Ishikawa (cell line): Measurements from ENCODE around the gene TMEM107.

ENCODE experiments used
- CEBPB ChIP-seq: IDR thresholded peaks from 2 replicates; pipeline ENCODE4 v1.6.1; 2012
- CREB1 ChIP-seq: IDR thresholded peaks from 2 replicates; pipeline ENCODE4 v1.6.1; 2012; ENCODE audit warnings: low read depth
- EGR1 ChIP-seq: IDR thresholded peaks from 2 replicates; pipeline ENCODE4 v1.6.1; 2012
- EP300 ChIP-seq: IDR thresholded peaks from 2 replicates; pipeline ENCODE4 v1.6.1; 2012; ENCODE audit warnings: borderline replicate concordance
- FOXM1 ChIP-seq: IDR thresholded peaks from 2 replicates; pipeline ENCODE4 v1.6.1; 2012; ENCODE audit warnings: low read depth, borderline replicate concordance
- MAX ChIP-seq: IDR thresholded peaks from 2 replicates; pipeline ENCODE4 v1.6.1; 2012
- NFIC ChIP-seq: IDR thresholded peaks from 2 replicates; pipeline ENCODE4 v1.6.1; 2012
- RAD21 ChIP-seq: IDR thresholded peaks from 2 replicates; pipeline ENCODE4 v1.6.1; 2012; ENCODE audit warnings: low read depth
- REST ChIP-seq: IDR thresholded peaks from 2 replicates; pipeline ENCODE4 v1.6.1; 2012; ENCODE audit warnings: low read depth, mild to moderate bottlenecking
- TAF1 ChIP-seq: IDR thresholded peaks from 2 replicates; pipeline ENCODE4 v1.6.1; 2012; ENCODE audit warnings: low read depth, mild to moderate bottlenecking
- TCF12 ChIP-seq: IDR thresholded peaks from 2 replicates; pipeline ENCODE4 v1.6.1; 2012; ENCODE audit warnings: low read depth
- TEAD4 ChIP-seq: IDR thresholded peaks from 2 replicates; pipeline ENCODE4 v1.6.1; 2012
- USF1 ChIP-seq: IDR thresholded peaks from 2 replicates; pipeline ENCODE4 v1.6.1; 2012
- YY1 ChIP-seq: IDR thresholded peaks from 2 replicates; pipeline ENCODE4 v1.6.1; 2012; ENCODE audit warnings: low read depth
- ZBTB7A ChIP-seq: IDR thresholded peaks from 2 replicates; pipeline ENCODE4 v1.6.1; 2012; ENCODE audit warnings: low read depth

Gene TMEM107

GRCh38 chr17:8152112-8152775, 23.9 kb downstream of the TMEM107 start, which contains the start of gene PER1:
PER1 (minus strand) TSS chr17:8152404; CDS start chr17:8150706, 1,698 bp downstream.
- TF ChIP-seq NFIC (peak; percentile 59), TEAD4 (0 out of 2 replicates have a peak, but pooled peaks have one; percentile 13), YY1 (no peak), CEBPB (peak; percentile 94), TCF12 (no peak; the same call in 1 of the 2 replicates), EGR1 (0 out of 2 replicates have a peak, but pooled peaks have one; percentile 35), ZBTB7A (no peak), MAX (peak; percentile 98), USF1 (peak; percentile 75), EP300 (no peak), TAF1 (peak; percentile 52; the same call in 1 of the 2 replicates), CREB1 (peak; percentile 30; the same call in 1 of the 2 replicates), REST (no peak), FOXM1 (no peak), RAD21 (no peak)

- TF ChIP-seq TAF1 = 0 out of 2 replicates have a peak, but pooled peaks have one; percentile 0
- TF ChIP-seq FOXM1 = no peak
Measured at GRCh38 chr17:8151641-8152111, 24.5 kb downstream of the TMEM107 start.

GRCh38 chr17:8151120-8151640, 25.0 kb downstream of the TMEM107 start:
- peak; percentile 6; the same call in 1 of the 2 replicates for TF ChIP-seq USF1
- TF ChIP-seq CREB1 = peak; percentile 67
- peak; percentile 79; the same call in 1 of the 2 replicates for TF ChIP-seq EGR1
- peak; percentile 60; the same call in 1 of the 2 replicates for TF ChIP-seq MAX
- peak; percentile 97 for TF ChIP-seq ZBTB7A
- no peak for TF ChIP-seq FOXM1

GRCh38 chr17:8150194-8151119, 25.7 kb downstream of the TMEM107 start:
- TF ChIP-seq EP300 (no peak), TCF12 (no peak), CEBPB (no peak), EGR1 (no peak), FOXM1 (no peak), USF1 (no peak), NFIC (no peak), YY1 (no peak), REST (no peak), ZBTB7A (no peak), TEAD4 (no peak), CREB1 (no peak), TAF1 (no peak), MAX (no peak), RAD21 (no peak)
